ENCODE results near the gene STAT5A. TPM values are rescaled to one million over a fixed set of nuclear protein-coding genes. Genes with fewer than 3 reads are reported as not detected.

STAT5A gene
- total and polyA plus RNA-seq, 9 of the 15 experiments (the other 6 are each of a cell fraction or from before 2014, with no cell fraction given) = 79.9 to 415 (median 196) TPM

- TF ChIP-seq PREB (CRISPR knock-in tag; IDR thresholded peaks at IDR 0.05) (no peak), NELFE (IDR thresholded peaks at IDR 0.05; ENCODE audit: insufficient read depth, insufficient read length) (no peak), RBM22 (IDR thresholded peaks at IDR 0.05; ENCODE audit: low read depth, low read length, poor library complexity, severe bottlenecking) (no peak), ZNF121 (CRISPR knock-in tag; conservative IDR thresholded peaks at IDR 0.05) (no peak), RBM39 (optimal IDR thresholded peaks at IDR 0.05; ENCODE audit: low read depth, low read length) (no peak), ZNF561 (CRISPR knock-in tag; conservative IDR thresholded peaks at IDR 0.05) (no peak), MXD1 (CRISPR knock-in tag; IDR thresholded peaks at IDR 0.05; ENCODE audit: borderline replicate concordance, poor library complexity, severe bottlenecking) (no peak), ELF1 (tag; IDR thresholded peaks at IDR 0.05) (peak; percentile 11; the same call in 1 of the 2 replicates), FOS (IDR thresholded peaks at IDR 0.05; ENCODE audit: extremely low read depth, insufficient read length) (peak; percentile 55), CUX1 (CRISPR knock-in tag; IDR thresholded peaks at IDR 0.05) (0 out of 2 replicates have a peak, but pooled peaks have one; percentile 10), SRSF9 (IDR thresholded peaks at IDR 0.05; ENCODE audit: borderline replicate concordance, low read depth, low read length) (no peak), GATA2 (CRISPR knock-in tag; IDR thresholded peaks at IDR 0.05) (no peak), ZNF277 (CRISPR knock-in tag; IDR thresholded peaks at IDR 0.05; ENCODE audit: borderline replicate concordance) (no peak), NR2C2 (CRISPR knock-in tag; IDR thresholded peaks at IDR 0.05) (no peak), NR2C2 (tag; IDR thresholded peaks at IDR 0.05) (peak; percentile 70), MTF1 (CRISPR knock-in tag; IDR thresholded peaks at IDR 0.05; ENCODE audit: borderline replicate concordance) (no peak), ELF4 (CRISPR knock-in tag; IDR thresholded peaks at IDR 0.05) (0 out of 2 replicates have a peak, but pooled peaks have one; percentile 21)
These were observed 21.2 kb upstream of the STAT5A start (continued) for GRCh38 chr17:42266918-42267766.

All from K562 (cell line).